GM21723 (cell line): ENCODE data around the gene HARS2.
"Not testable (repeated sequence)": the region's sequence is repeated elsewhere in the genome, so short reads cannot be mapped to it uniquely, and the experiment has no call there.

Experiments used
- ATAC-seq: cut with Tn5 transposase; IDR thresholded peaks from one replicate; pipeline ENCODE4 v1.9.1; 2021; ENCODE audit warnings: mild to moderate bottlenecking, moderate library complexity; ENCODE audit not compliant: unreplicated experiment

Gene HARS2, protein sequence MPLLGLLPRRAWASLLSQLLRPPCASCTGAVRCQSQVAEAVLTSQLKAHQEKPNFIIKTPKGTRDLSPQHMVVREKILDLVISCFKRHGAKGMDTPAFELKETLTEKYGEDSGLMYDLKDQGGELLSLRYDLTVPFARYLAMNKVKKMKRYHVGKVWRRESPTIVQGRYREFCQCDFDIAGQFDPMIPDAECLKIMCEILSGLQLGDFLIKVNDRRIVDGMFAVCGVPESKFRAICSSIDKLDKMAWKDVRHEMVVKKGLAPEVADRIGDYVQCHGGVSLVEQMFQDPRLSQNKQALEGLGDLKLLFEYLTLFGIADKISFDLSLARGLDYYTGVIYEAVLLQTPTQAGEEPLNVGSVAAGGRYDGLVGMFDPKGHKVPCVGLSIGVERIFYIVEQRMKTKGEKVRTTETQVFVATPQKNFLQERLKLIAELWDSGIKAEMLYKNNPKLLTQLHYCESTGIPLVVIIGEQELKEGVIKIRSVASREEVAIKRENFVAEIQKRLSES

DNA sequence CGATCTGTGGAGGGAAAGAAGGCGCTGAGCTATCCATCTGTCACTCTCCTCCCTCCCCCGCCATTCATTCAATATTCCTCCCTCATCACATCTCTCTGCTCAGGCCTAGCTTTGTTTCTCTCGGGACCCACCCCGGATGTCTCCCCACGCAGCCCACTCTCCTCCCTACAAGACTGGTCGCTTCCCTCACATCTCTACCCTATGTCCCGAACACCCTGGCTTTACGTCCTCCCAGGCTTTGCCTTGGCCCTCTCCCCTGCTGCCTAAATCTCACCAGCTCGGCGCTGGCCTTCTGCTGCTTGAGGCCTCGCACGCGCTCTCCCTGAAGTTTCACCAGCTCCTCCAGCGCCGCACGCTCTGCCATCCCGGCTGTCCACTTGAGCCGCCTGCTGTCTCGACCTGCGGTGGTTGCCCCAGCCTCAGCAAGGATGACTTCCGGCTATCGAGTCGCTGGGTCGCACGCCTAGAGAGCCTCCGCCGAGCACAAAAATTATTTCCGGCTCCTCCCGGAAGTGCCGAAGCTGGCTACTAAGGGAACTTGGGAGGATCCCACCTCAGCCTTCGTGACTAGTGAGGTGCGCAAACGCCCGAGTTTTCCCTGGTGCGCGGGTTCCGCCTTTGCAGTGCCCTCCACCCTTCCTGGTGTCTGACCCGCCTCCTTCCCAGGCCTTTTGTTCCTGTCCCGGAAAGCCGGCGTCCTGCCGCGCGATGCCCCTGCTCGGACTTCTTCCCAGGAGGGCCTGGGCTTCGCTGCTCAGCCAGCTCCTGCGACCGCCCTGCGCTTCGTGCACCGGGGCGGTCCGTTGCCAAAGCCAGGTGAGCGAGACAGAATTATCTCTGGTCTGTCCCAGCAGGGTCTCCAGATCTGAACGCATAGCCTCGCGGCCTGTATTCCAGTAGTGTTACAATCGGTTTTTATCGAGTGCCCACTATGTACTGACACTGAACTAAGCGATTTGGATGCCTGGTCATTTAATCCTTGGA, at the start of gene HARS2, which contains the start of gene HARS1:
HARS2 (plus strand) TSS at position 515 of the 984 bp plus-strand sequence; CDS start at position 709, 194 bp downstream.
HARS1 (minus strand) TSS at position 430 of the 984 bp plus-strand sequence; CDS start at position 364, 66 bp downstream.
- ATAC-seq = peak; percentile 95

DNA sequence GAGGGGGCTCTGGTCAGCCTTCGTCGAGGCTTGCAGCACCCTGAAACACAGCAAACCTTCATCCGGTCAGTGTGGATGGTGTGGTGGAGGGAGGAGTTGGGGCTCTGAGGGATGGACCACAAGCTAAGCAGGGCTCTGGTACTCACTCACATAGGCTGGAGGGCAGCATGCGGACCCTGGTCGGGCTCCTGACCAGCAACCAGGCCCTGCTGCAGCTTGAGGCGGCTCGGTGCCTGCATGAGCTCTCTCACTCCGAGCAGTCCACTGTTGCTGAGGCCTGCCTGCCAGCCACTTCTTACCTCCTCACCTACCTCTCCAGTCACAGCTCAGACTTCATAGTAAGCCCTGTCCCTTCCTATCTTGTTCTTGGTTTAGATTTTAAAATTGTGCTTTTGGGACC, 49.5 kb upstream of the HARS2 start:
- no peak for ATAC-seq

DNA sequence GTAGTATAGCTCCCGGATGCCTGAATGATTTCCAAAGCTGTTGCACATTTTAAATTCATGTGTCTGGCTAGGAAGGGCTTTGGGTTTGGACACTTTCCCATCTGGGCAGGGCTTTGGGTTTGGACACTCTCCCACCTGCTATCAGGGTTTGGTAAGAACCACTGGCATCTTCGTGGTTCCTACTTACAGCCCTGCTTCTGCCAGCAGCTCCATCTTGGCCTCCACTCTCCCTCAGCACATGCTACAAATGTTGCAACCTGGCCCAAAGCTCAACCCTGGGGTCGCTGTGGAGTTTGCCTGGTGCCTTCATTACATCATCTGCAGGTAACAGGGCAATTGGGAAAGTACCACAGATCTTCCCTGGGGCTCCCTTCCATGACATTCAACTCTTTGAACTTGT, 48.5 kb upstream of the HARS2 start:
- ATAC-seq = no peak

DNA sequence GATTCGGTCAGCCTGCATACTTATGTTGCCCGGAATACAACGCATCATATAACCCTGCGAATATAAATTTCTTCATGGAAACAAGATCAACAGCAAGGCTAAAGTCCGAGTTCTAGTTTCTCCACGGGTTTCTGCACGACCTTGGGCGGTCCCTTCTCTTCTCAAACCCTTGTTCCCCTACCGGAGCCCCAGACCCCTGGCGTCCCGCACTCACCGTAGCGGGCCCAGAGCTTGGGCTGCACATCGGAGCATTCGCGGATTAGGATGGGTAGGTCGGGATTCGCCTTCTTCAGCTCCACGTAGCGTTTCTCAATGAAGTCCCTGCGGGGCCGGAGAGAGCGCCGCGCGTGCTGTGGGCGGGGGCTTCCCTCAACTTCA, 44.2 kb upstream of the HARS2 start:
- no peak for ATAC-seq

DNA sequence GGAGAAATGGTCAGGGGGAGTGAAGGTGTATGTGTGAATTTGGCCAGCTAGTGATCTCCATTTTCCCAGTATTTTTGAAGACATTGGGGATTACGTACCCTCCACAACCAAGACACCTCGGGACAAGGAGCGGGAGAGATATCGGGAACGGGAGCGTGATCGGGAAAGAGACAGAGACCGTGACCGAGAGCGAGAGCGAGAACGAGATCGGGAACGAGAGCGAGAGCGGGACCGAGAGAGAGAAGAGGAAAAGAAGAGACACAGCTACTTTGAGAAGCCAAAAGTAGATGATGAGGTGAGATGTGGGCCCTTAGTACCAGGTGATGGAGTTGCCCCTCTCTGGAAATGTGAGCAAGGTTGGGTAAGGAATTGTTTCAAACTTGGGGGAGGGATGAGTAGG, 32.4 kb upstream of the HARS2 start:
- ATAC-seq = no peak

DNA sequence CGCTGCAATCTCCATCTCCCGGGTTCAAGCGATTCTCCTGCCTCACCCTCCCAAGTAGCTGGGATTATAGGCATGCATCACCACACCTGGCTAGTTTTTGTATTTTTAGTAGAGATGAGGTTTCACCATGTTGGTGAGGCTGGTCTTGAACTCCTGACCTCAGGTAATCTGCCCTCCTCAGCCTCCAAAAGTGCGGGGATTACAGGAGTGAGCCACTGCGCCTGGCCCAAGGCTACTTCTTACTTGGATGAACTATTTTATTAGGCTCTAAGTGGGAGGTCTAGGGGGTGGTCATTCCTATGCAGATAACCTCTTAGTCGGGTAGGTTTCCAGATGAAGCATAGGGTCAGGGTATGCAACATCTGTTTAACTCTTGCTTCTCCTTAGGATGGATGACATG, 30.9 kb upstream of the HARS2 start:
- not testable (repeated sequence) for ATAC-seq

DNA sequence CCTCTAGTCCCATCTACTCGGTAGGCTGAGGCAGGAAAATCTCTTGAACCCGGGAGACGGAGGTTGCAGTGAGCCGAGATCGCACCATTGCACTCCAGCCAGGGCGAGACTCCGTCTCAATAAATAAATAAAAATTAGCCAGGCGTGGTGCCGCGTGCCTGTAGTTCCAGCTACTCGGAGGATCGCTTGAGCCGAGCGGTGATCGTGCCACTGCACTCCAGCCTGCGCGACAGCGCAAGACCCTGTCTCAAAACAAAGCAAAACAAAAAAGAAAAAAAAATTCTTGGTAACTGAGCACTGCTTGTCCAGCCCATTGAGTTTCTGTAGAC, 27.3 kb upstream of the HARS2 start:
- ATAC-seq = no peak

DNA sequence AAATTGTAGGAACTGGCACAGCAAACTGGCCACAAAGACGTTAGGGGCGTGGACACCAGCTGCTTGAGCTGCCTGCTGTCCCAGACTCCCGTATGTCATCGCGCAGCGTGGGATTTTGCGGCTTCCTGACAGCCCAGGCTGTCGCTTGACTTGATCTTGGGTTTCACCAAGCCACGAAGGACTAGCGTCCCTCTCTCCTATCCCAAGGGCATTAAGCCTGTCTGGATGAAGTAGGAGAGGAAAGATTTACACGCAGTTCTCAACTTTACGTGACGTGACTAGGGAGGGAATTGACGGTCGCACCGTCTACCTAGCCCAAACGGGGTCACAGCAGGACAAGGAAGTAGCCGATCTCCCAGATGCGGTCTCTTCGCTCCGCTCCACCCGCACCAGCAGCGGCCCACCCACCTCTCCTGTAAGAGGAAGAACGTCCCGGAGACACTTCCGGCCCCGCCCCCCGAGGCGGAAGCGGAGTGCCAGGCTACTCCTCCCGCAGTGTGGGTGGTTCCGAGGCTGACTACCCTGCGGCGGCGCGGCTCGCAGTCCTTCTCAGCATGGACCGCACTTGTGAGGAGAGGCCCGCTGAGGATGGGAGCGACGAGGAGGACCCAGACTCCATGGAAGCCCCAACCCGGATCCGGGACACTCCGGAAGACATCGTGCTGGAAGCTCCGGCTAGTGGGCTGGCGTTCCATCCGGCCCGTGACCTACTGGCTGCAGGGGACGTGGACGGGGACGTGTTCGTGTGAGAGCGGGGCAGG, 26.7 kb upstream of the HARS2 start, which contains the start of gene WDR55:
WDR55 (plus strand) TSS at position 546 of the 761 bp plus-strand sequence; CDS start at position 555, 9 bp downstream.
- ATAC-seq = peak; percentile 97

DNA sequence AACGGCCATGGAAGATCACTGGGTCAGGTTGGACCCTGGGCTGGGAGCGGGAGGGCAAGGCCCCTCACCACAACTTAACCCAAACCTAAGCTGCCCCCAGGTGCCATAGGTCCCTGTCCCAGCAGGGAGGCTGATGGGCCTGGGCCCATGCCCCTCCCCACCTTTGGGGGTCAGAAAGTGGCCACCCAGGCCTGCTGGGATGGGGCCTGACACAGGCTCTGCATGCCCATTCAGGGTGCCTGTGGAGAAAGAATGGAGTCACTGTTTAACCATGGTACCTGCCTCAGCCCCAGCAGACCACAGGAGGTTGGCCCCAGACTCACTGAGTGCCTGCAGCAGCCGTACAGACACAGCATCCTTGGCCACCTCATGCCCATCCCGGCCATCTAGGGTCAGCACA, 20.2 kb upstream of the HARS2 start:
- not testable (repeated sequence) for ATAC-seq

DNA sequence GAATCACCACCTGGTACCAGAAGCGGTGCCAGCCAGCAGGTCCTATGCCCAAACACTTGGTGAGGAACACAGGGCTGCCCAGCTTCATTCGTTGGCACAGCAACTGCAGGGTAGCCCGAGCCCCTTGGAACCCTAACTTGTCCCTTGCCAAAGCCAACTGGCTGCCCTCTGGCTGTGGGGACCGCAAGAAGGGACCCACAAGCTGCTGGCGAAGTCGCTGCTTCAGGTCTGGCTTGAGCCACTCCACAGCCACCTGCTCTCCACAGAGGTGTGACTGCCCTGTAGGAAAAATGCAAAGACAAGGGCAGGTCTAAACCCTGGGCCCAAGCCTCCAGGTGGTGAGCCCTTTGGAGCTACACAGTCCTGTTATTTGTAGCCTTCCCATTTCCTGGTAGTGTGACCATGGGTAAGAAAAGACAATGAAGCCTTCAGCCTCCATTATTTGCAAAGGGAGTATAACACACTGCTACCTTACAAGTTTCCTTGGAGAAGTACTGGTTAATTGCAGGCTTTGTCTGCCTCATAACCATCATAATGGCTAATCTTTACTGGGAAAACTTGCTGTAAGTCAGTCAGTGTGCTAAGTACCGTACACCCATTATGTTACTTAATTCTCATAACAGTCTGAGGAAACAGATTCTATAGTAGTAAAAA, 19.7 kb upstream of the HARS2 start:
- no peak for ATAC-seq

DNA sequence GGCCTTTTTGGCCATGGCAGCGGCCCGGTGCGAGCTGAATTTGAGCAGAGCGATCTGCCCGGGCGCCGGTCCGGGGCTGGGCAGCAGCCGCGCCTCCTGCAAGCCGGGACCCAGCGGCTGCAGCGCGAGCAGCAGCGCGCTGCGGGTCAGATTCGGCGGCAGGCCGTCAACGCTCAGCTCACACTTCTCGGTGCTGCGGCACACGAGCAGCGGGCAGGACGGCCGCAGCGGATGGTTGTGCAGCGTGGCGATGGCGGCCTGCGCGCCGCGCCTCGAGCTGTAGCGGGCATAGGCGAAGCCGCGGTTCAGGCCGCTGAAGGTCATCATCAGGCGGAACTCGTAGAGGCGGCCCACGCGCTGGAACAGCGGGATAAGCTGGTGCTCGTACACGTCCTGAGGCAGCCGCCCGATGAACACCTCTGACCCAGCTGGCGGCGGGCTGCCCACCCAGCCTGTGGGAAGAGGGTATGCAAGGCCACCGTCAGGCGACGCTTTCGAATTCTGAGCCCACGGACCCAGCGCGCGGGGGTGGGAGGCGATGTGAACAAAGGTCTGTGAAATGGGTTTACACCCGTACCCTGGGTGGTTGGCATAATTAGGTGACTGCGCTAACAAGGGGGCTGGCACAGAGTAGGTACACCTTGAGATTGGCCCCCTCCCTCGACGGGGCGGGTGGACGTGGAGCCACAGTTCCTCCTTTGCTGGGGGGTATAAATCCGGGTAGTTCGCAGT, 18.6 kb upstream of the HARS2 start:
- no peak for ATAC-seq

DNA sequence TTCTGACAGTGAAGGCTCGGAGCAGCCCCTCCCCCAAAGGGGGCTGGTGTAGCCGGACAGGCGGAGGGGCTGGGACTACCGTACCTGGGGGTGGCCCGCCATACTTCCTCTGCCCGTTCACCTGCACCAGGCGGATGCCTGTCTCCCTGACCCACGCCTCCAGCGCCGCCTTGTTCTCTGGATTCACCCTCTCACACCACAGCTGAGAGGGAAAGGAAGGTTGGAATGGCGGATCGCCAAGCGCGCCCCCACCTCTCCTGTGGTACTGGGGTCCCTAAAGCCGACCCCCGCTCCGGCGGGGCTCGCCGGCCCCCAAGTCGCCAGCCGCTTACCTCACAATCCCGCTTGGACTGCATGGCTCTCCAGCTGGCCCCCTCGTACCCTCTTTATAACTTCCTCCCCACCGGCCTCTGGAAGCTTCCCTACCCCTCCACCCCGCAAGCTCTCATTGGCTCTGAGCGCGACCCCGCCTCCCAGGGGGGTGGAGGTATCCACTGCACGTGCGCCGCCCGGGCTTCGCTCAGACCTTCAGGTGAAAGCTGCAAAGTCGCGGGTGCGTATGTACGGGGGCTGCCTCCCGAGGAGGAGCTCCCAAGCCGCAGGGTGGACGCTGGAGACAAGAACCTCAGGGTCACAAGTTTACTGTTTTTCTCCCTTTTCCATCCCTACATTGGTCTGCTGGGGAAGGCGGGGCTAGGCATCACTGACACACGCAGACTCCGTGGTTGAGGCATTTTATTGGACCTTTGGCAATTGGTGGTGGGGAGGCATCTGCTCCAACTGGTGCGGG, 17.9 kb upstream of the HARS2 start, which contains the start of gene DND1:
DND1 (minus strand) TSS at position 390 of the 790 bp plus-strand sequence; CDS start at position 356, 34 bp downstream.
- ATAC-seq = no peak

DNA sequence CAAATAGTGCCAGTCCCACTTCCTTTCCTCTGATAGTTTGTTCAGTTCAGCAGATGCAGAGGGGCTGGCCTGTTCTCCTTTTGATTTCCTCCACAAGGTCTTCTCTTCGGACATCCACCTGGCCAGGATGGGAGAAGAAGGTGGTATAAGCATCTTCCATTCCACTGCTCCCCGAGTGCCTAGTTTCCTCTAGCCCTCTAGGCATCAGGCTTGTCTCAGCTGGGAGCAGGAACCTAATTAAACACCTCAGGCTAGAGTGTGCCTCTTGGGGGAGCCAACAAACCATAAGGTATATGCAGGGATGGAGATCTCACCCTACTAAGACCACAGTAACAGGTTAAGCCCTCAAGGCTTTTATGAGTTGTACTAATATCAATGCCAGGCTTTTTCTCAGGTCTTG, 17.0 kb upstream of the HARS2 start:
- ATAC-seq = no peak

DNA sequence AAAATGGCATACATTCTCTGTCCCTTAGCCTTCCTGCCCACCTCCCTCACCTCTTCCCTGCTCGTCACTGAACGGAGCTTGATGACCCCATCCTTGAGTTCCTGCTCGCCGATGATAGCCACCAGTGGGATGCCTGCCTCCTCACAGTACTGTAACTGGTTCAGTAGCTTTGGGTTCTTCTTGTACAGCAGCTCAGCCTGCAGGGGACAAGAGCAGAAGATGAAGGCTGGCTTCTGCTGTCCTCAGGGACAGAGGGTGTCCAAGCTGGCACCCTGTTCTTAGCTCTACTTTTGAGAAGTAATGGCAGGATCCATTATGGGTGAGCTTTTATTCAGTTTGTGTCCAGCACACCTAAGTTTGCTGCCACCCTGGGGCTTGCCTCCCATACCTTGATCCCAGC, 16.6 kb upstream of the HARS2 start:
- ATAC-seq = no peak

DNA sequence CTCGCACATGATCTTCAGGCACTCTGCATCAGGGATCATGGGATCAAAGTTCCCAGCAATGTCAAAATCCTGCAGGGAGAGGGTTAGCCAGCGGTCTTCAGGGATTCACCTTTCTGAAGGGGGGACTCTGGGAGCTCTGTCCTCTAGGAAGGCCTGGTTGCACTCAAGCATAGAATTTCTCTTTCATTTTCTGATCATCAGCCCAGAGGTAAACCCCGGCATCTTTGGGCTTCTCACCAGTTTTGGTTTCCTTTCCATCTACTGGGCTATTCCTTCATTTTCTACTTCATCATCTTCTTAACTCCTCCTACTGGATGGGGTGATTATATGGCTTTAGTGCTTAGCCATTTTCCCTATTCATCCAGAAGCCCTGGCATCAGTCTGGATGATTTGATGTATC, 13.3 kb upstream of the HARS2 start:
- ATAC-seq = no peak

DNA sequence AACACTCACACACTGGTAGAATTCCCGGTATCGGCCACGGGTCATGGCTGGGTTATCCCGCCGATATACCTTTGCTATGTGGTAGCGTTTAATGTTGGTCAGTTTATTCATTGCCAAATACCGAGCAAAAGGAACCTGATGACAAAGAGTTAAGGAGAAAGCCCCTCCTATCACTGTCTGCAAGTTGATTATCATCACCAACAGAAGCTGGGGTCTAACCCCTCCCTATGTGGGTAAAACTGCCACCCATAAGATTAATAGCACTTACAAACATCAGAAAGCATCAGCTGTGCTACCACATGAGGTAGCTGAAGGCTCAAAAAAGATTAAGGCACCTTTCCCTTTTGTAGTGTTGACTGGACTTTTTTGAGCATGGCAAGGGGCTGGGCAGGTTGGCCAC, 12.3 kb upstream of the HARS2 start:
- no peak for ATAC-seq

DNA sequence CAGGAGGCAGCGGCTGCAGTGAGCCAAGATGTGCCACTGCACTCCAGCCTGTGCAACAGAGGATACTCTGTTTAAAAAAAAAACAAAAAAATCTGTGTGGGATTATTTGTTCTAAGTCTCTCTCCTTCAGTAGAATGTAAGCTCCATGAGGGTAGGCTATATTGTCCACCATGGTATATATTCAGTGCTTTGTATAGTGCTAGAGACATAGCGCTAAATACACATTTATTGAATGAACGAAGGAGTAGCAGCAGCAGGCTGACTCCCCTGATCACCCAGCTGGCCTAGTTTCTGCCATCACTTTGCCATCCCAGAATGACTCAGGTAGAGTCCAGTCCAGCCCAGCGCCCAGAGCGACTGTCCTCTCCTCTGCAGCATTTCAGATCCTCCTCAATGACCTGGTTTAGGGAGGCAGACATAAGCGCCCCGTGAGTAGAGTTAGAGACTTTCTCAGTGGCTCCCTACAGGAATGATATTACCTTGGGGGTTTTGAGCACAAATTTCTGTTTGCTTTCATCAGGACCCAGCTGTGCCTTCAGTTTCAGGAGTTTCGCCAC, 801 bp upstream of the HARS2 start:
- no peak for ATAC-seq

DNA sequence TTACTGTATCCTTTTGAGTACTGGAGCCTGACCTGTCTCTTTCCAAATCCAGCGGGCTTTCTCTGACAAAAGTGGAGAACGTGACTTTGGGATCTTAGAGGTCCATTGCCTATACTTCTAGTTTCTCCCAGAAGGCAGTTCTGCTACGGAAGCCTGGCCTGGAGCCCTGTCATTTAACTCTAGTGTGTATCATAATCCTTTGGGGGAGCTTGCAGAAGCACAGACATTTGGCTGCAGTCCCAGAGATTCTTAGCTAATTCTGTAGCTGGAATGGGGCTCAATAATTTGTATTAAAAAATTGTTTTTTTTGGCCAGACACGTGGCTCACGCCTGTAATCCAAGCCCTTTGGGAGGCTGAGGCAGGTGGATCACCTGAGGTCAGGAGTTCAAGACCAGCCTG, 3.0 kb downstream of the HARS2 start:
- no peak for ATAC-seq
